Islet of Langerhans (tissue), 1 donor: ENCODE measurements around the gene COX20.
"Not testable (repeated sequence)": the region's sequence is repeated elsewhere in the genome, so short reads cannot be mapped to it uniquely, and the experiment has no call there.

Experiments
- FAIRE-seq: peaks from one replicate; lab custom pipeline; 2011; peaks lifted over from hg19 to GRCh38; lab: Jason Lieb, UNC

Gene COX20

GRCh38 chr1:244835276-244836134 lies at the start of gene COX20:
Gene COX20 (plus strand): TSS chr1:244835658. CDS start chr1:244835715, 57 bp downstream.
- no peak for FAIRE-seq

GRCh38 chr1:244788493-244789275 lies 46.8 kb upstream of the COX20 start:
- no peak for FAIRE-seq

- FAIRE-seq, result no peak
Measured at GRCh38 chr1:244789276-244789580, 46.2 kb upstream of the COX20 start.

GRCh38 chr1:244789731-244790130 lies 45.7 kb upstream of the COX20 start:
- no peak for FAIRE-seq

- no peak for FAIRE-seq
Measured at GRCh38 chr1:244791061-244791460, 44.4 kb upstream of the COX20 start.

- no peak for FAIRE-seq
Measured at GRCh38 chr1:244792188-244792850, 43.1 kb upstream of the COX20 start.

- no peak for FAIRE-seq
Measured at GRCh38 chr1:244794071-244794470, 41.4 kb upstream of the COX20 start.

GRCh38 chr1:244794516-244794915 lies 40.9 kb upstream of the COX20 start:
- FAIRE-seq, result not testable (repeated sequence)

- FAIRE-seq, result peak; percentile 69
Measured at GRCh38 chr1:244796719-244797406, 38.6 kb upstream of the COX20 start.

- FAIRE-seq, result no peak
Measured at GRCh38 chr1:244800821-244801220, 34.6 kb upstream of the COX20 start.

GRCh38 chr1:244801246-244801645 lies 34.2 kb upstream of the COX20 start:
- FAIRE-seq, result no peak

- no peak for FAIRE-seq
Measured at GRCh38 chr1:244802041-244802440, 33.4 kb upstream of the COX20 start.

- no peak for FAIRE-seq
Measured at GRCh38 chr1:244802556-244803239, 32.8 kb upstream of the COX20 start.

GRCh38 chr1:244804841-244805240 lies 30.6 kb upstream of the COX20 start:
- no peak for FAIRE-seq

- no peak for FAIRE-seq
Measured at GRCh38 chr1:244807138-244807537, 28.3 kb upstream of the COX20 start.

GRCh38 chr1:244810221-244810620 lies 25.2 kb upstream of the COX20 start:
- no peak for FAIRE-seq

GRCh38 chr1:244813327-244813726 lies 22.1 kb upstream of the COX20 start:
- no peak for FAIRE-seq

- FAIRE-seq, result no peak
Measured at GRCh38 chr1:244815600-244816099, 19.8 kb upstream of the COX20 start.

- no peak for FAIRE-seq
Measured at GRCh38 chr1:244817415-244817894, 18.0 kb upstream of the COX20 start.

GRCh38 chr1:244820131-244820530 lies 15.3 kb upstream of the COX20 start:
- no peak for FAIRE-seq

GRCh38 chr1:244821134-244821533 lies 14.3 kb upstream of the COX20 start:
- no peak for FAIRE-seq
